ENCODE results near the gene RPS2. TPM values are rescaled to one million over a fixed set of nuclear protein-coding genes. Genes with fewer than 3 reads are reported as not detected.
A peak's percentile ranks its signal among the peaks of the same experiment; 100 is the strongest.

The RPS2 gene
- total and polyA plus RNA-seq, 10 donors = 1,930 to 6,006 (median 2,352) TPM

GRCh38 chr16:1942810-1943726, 21.6 kb downstream of the RPS2 start, which contains the start of gene MSRB1:
TSS of gene MSRB1 (minus strand) at chr16:1943199. CDS start at chr16:1943156, 43 bp downstream.
- H3K36me3 ChIP-seq = peaks cover 0 to 33% (median 20%) of the 10 kb centered on the region in 6 donors
- H3K9me3 ChIP-seq = no peaks in the 10 kb centered on the region
- no peaks in the 10 kb centered on the region for H3K27me3 ChIP-seq (replicated peaks in 1 of 7)
- WGBS, 5 donors = 0 to 2% (median 1%) methylated on average over 34 to 77 of the region's 77 CpGs
- H3K4me3 ChIP-seq = peak within 1 kb of the TSS; percentile 64 to 93 (median 82)
- intact Hi-C loops (cut with DNase I; ENCODE audit: low total_unique reads) = no loop called here
- peak within 1 kb of the TSS; percentile 61 to 94 (median 84) for H3K27ac ChIP-seq
- DNase-seq = peak; percentile 99
- H3K4me1 ChIP-seq = peaks cover 11 to 57% (median 38%) of the 10 kb centered on the region in 6 donors
- peak in 2 of 11 experiments; percentile 27 to 45 for TF ChIP-seq CTCF (IDR thresholded peaks at IDR 0.05 in 8 of 11, conservative IDR thresholded peaks at IDR 0.05 in 3 of 11)
- TF ChIP-seq POLR2AphosphoS5 (IDR thresholded peaks at IDR 0.05) = peak; percentile 96 to 98 (median 98)
- TF ChIP-seq POLR2A (IDR thresholded peaks at IDR 0.05) = peak; percentile 33 to 79 (median 79)

GRCh38 chr16:1942047-1942809, 22.4 kb downstream of the RPS2 start:
- WGBS, 5 donors = 9 to 24% (median 14%) methylated on average over 7 to 17 of the region's 17 CpGs
- DNase-seq = peak; percentile 87

GRCh38 chr16:1941162-1942046, 23.2 kb downstream of the RPS2 start:
- H3K36me3 ChIP-seq = peaks cover 0 to 50% (median 25%) of the 10 kb centered on the region in 6 donors
- peak overlapping the region; percentile 61 to 94 (median 84) for H3K27ac ChIP-seq
- TF ChIP-seq POLR2AphosphoS5 (IDR thresholded peaks at IDR 0.05) = no peak
- no peak for TF ChIP-seq POLR2A (IDR thresholded peaks at IDR 0.05)
- no peak for TF ChIP-seq CTCF (IDR thresholded peaks at IDR 0.05 in 8 of 11, conservative IDR thresholded peaks at IDR 0.05 in 3 of 11)
- 78 to 89% (median 84%) methylated on average over 24 to 30 of the region's 30 CpGs for WGBS, 5 donors
- no peak for DNase-seq
- peak overlapping the region in 7 of 8 donors; percentile 64 to 93 (median 82) for H3K4me3 ChIP-seq
- H3K4me1 ChIP-seq = peaks cover 11 to 74% (median 40%) of the 10 kb centered on the region in 6 donors
- no peaks in the 10 kb centered on the region for H3K9me3 ChIP-seq
- intact Hi-C loops (cut with DNase I; ENCODE audit: low total_unique reads) = no loop called here
- no peaks in the 10 kb centered on the region for H3K27me3 ChIP-seq (replicated peaks in 1 of 7)

More at GRCh38 chr16:1942047-1942809, 22.4 kb downstream of the RPS2 start:
- Histone ChIP-seq H3K4me1 (peaks cover 11 to 66% (median 40%) of the 10 kb centered on the region in 6 donors), H3K36me3 (peaks cover 0 to 41% (median 25%) of the 10 kb centered on the region in 6 donors), H3K27ac (peak overlapping the region; percentile 61 to 94 (median 84)), H3K4me3 (peak overlapping the region; percentile 64 to 93 (median 82)), H3K27me3 (replicated peaks in 1 of 7) (no peaks in the 10 kb centered on the region), H3K9me3 (no peaks in the 10 kb centered on the region)
- intact Hi-C loops (cut with DNase I; ENCODE audit: low total_unique reads) = no loop called here
- peak in 2 of 3 donors; percentile 9 to 43 for TF ChIP-seq POLR2AphosphoS5 (IDR thresholded peaks at IDR 0.05)
- no peak for TF ChIP-seq CTCF (IDR thresholded peaks at IDR 0.05 in 8 of 11, conservative IDR thresholded peaks at IDR 0.05 in 3 of 11)
